ENCODE measurements around the gene VMO1. TPM values are rescaled to one million over a fixed set of nuclear protein-coding genes. Genes with fewer than 3 reads are reported as not detected.

Gene VMO1
- total and polyA plus RNA-seq, 2 donors (not counting 3 experiments of a cell fraction or from before 2014, with no cell fraction given), result 0.23 TPM; not detected in 1

- TF ChIP-seq EZH2 (IDR thresholded peaks at IDR 0.05; ENCODE audit: borderline replicate concordance, low read depth, low read length, severe bottlenecking) (no peak), MYC (IDR thresholded peaks at IDR 0.05; ENCODE audit: low read depth, low read length) (no peak), POLR2AphosphoS5 (IDR thresholded peaks at IDR 0.05; ENCODE audit: insufficient read depth, low read depth, low read length) (no peak), POLR2A (IDR thresholded peaks at IDR 0.05; ENCODE audit: low read depth, low read length) (no peak), JUN (IDR thresholded peaks at IDR 0.05; ENCODE audit: borderline replicate concordance, insufficient read depth, insufficient read length, low read depth) (no peak), GATA2 (IDR thresholded peaks at IDR 0.05; ENCODE audit: insufficient read depth, insufficient read length, low read depth, low read length) (no peak), FOS (IDR thresholded peaks at IDR 0.05; ENCODE audit: borderline replicate concordance, insufficient read depth, low read length) (no peak), CTCF (IDR thresholded peaks at IDR 0.05; ENCODE audit: extremely low read depth in 1 of 2, insufficient read depth in 1 of 2, low read depth in 1 of 2, low read length in 2 of 2) (no peak), MAX (IDR thresholded peaks at IDR 0.05; ENCODE audit: insufficient read depth, insufficient read length) (no peak)
- H3K79me2 ChIP-seq (ENCODE audit: control insufficient read depth, insufficient read depth, low read length), result no peaks in the 10 kb centered on the region
- FAIRE-seq (no peak), DNase-seq (ENCODE audit: low read depth, low spot score) (no peak)
- H3K9ac ChIP-seq (replicated peaks; ENCODE audit: extremely low read depth, insufficient read depth, low read length), result no peak overlapping the region
- peaks cover 14 to 19% of the 10 kb centered on the region in 2 experiments for H3K27me3 ChIP-seq (ENCODE audit: control insufficient read depth in 2 of 2, insufficient read depth in 2 of 2, low read length in 2 of 2)
- H2AFZ ChIP-seq (ENCODE audit: low read depth, low read length), result no peak overlapping the region
- dilution Hi-C loops (cut with MboI; ENCODE audit: extremely low pct_ligation_motif_present, low sequenced_read_pairs) (no loop called here), intact Hi-C loops (cut with micrococcal nuclease) (no loop called here)
- H3K4me2 ChIP-seq (ENCODE audit: insufficient read depth, low read length), result no peak overlapping the region
- H3K27ac ChIP-seq (ENCODE audit: insufficient read depth, low read depth, low read length), result no peak overlapping the region
- no peaks in the 10 kb centered on the region for H3K9me3 ChIP-seq (replicated peaks; ENCODE audit: control insufficient read depth, insufficient read depth, low read length)
- H4K20me1 ChIP-seq (replicated peaks; ENCODE audit: control insufficient read depth, extremely low read depth, insufficient read depth, low read length), result no peaks in the 10 kb centered on the region
- CTCF ChIA-PET, result interaction anchor here (1.0 kb wide), 1 partner anchor 26 kb away, joined by 3 read pairs; no protein-coding TSS in a partner anchor
- H3K36me3 ChIP-seq (ENCODE audit: control insufficient read depth in 2 of 2, extremely low read depth in 1 of 2, insufficient read depth in 2 of 2, low read length in 2 of 2), result no peaks in the 10 kb centered on the region
- peaks cover 5% of the 10 kb centered on the region for H3K4me1 ChIP-seq (ENCODE audit: control insufficient read depth, extremely low read depth, insufficient read depth, low read length)
- POLR2A ChIA-PET, result no interaction called here
- H3K4me3 ChIP-seq (replicated peaks in 1 of 3; ENCODE audit: insufficient read depth in 1 of 3, low read depth in 1 of 3, low read length in 3 of 3), result no peak overlapping the region
- no TSS peak for BruUV-seq (replicated peaks)
- no peaks in the 10 kb centered on the region for H3K9me1 ChIP-seq (replicated peaks; ENCODE audit: control insufficient read depth, extremely low read depth, insufficient read depth, low read length)
These were observed 32.8 kb downstream of the VMO1 start for GRCh38 chr17:4753392-4753791.
